HG03280 (cell line): Measurements from ENCODE around the gene MID1IP1.

Experiments
- ATAC-seq: cut with Tn5 transposase; IDR thresholded peaks from one replicate; pipeline ENCODE4 v1.9.1; 2021; ENCODE audit warnings: mild to moderate bottlenecking, moderate library complexity; ENCODE audit not compliant: unreplicated experiment

The MID1IP1 gene

GRCh38 chrX:38800981-38801845 lies at the start of gene MID1IP1:
Gene MID1IP1, plus strand, starts transcription at chrX:38801459. Its CDS starts 3,488 bp downstream, at chrX:38804947.
- no peak for ATAC-seq

GRCh38 chrX:38754102-38754790 lies 47.0 kb upstream of the MID1IP1 start:
- no peak for ATAC-seq

- ATAC-seq = no peak
Measured at GRCh38 chrX:38754818-38755718, 46.2 kb upstream of the MID1IP1 start.

GRCh38 chrX:38760883-38761282 lies 40.4 kb upstream of the MID1IP1 start:
- no peak for ATAC-seq

- ATAC-seq = no peak
Measured at GRCh38 chrX:38768079-38768478, 33.2 kb upstream of the MID1IP1 start.

GRCh38 chrX:38770152-38770551 lies 31.1 kb upstream of the MID1IP1 start:
- no peak for ATAC-seq

GRCh38 chrX:38774249-38774648 lies 27.0 kb upstream of the MID1IP1 start:
- no peak for ATAC-seq

GRCh38 chrX:38796946-38797345 lies 4.3 kb upstream of the MID1IP1 start:
- no peak for ATAC-seq

GRCh38 chrX:38798956-38799355 lies 2.3 kb upstream of the MID1IP1 start:
- ATAC-seq = no peak

GRCh38 chrX:38799995-38800580 lies 1.2 kb upstream of the MID1IP1 start:
- ATAC-seq = no peak

- ATAC-seq = no peak
Measured at GRCh38 chrX:38803243-38803587, 2.0 kb downstream of the MID1IP1 start.

GRCh38 chrX:38803588-38804431 lies 2.6 kb downstream of the MID1IP1 start:
- ATAC-seq = peak; percentile 64

- ATAC-seq = no peak
Measured at GRCh38 chrX:38804432-38804681, 3.1 kb downstream of the MID1IP1 start.

GRCh38 chrX:38804682-38805431 lies 3.6 kb downstream of the MID1IP1 start:
- ATAC-seq = peak; percentile 11

GRCh38 chrX:38805432-38806389 lies 4.5 kb downstream of the MID1IP1 start:
- no peak for ATAC-seq

GRCh38 chrX:38806875-38807621 lies 5.8 kb downstream of the MID1IP1 start:
- ATAC-seq = no peak

GRCh38 chrX:38807873-38808272 lies 6.6 kb downstream of the MID1IP1 start:
- no peak for ATAC-seq
